Muscle layer of colon (tissue), 2 donors: ENCODE data around the gene CSKMT.
"Not testable (repeated sequence)": the region's sequence is repeated elsewhere in the genome, so short reads cannot be mapped to it uniquely, and the experiment has no call there.

ENCODE experiments used
- H3K27ac ChIP-seq: one replicate; pipeline ENCODE4 v1.7.0; 2013; ENCODE audit warnings: low read depth, mild to moderate bottlenecking, low read length, moderate library complexity
- H3K27me3 ChIP-seq, 2 donors: one replicate each; pipeline ENCODE4 v1.7.0; 2013; ENCODE audit warnings: low read length in 2 of 2, mild to moderate bottlenecking in 2 of 2; ENCODE audit not compliant: insufficient read depth in 2 of 2, control insufficient read depth in 1 of 2
- H3K36me3 ChIP-seq: one replicate; pipeline ENCODE4 v1.7.0; 2013; ENCODE audit warnings: mild to moderate bottlenecking, low read length; ENCODE audit not compliant: insufficient read depth
- H3K4me1 ChIP-seq: one replicate; pipeline ENCODE4 v1.7.0; 2013; ENCODE audit warnings: mild to moderate bottlenecking, low read length; ENCODE audit not compliant: insufficient read depth
- H3K4me3 ChIP-seq, 2 donors: one replicate each; pipeline ENCODE4 v1.7.0; 2013; ENCODE audit warnings: low read length in 2 of 2, low read depth in 1 of 2, mild to moderate bottlenecking in 1 of 2, moderate library complexity in 1 of 2
- H3K9ac ChIP-seq: one replicate; pipeline ENCODE4 v1.7.0; 2013; ENCODE audit warnings: low read length
- H3K9me3 ChIP-seq: one replicate; pipeline ENCODE4 v1.7.0; 2013; ENCODE audit warnings: mild to moderate bottlenecking, low read length
- donor health status: abdominal sarcoma.
- donor health status: Adenocarcinoma of cecum.

CSKMT gene, protein sequence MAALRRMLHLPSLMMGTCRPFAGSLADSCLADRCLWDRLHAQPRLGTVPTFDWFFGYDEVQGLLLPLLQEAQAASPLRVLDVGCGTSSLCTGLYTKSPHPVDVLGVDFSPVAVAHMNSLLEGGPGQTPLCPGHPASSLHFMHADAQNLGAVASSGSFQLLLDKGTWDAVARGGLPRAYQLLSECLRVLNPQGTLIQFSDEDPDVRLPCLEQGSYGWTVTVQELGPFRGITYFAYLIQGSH

DNA sequence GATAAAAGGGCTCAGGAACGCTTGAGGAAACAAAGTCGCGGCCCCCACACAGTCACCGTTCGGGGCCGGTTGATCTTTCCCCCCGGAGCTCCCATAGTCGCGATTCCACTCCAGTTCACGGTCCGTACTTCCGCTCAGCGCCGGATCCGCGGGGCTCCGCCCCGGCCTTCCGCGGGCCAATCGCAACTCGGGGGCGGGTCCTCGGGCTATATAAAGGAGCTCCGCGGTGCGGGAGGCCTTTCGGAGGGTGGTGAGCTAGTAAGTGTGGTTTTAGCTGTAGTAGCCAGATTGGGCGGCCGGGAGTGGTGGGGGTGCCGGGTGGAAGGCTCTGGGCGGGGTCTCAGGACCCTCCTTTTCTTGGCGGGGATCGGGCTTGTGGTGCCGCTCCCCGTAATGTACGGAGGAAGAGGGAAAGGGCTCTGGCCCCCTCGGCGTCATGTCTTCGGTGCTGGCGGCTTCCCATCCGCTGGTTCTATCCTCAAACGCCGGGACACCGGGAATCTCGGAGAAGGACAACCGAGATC is at the start of gene CSKMT, which contains the start of gene C11orf98:
Gene CSKMT, plus strand, starts transcription at position 238 of the 524 bp plus-strand sequence. CDS start 568 bp downstream, outside the sequence.
Gene C11orf98, minus strand, starts transcription at position 136 of the 524 bp plus-strand sequence. Its CDS starts 41 bp downstream, at position 95.
- peaks cover 28% of the 10 kb centered on the region for H3K4me1 ChIP-seq
- H3K27ac ChIP-seq: peak within 1 kb of the TSS; percentile 95

DNA sequence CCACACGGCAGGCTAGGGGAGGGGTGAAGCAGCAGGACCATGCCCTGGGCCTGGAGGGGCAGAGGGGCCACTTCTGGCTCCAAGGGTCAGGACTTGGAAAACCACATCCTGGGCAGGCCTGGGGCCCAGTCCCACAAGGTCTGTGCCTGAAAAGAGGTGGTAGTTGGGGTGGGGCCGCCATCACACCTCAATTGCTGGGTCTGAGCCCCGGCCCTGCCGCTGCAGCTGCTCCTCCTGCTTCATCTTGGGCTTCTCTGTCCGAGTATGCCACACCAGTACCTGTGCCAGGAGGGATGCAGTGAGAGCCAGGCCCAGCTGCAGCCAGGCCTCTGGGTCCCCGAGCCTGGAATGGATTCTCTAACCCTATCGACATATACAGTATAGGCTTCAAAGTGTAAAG is 49.6 kb upstream of the CSKMT start:
- Histone ChIP-seq H3K27me3 (no peaks in the 10 kb centered on the region), H3K27ac (no peak overlapping the region), H3K4me1 (peaks cover 25% of the 10 kb centered on the region), H3K9me3 (no peaks in the 10 kb centered on the region), H3K36me3 (peaks cover 16% of the 10 kb centered on the region), H3K9ac (no peak overlapping the region), H3K4me3 (no peak overlapping the region)

More for the DNA sequence above, at the start of gene CSKMT, which contains the start of gene C11orf98:
- Histone ChIP-seq H3K36me3 (peaks cover 17% of the 10 kb centered on the region), H3K9me3 (no peaks in the 10 kb centered on the region), H3K27me3 (no peaks in the 10 kb centered on the region), H3K4me3 (peak within 1 kb of the TSS; percentile 75 to 91), H3K9ac (peak within 1 kb of the TSS; percentile 88)

DNA sequence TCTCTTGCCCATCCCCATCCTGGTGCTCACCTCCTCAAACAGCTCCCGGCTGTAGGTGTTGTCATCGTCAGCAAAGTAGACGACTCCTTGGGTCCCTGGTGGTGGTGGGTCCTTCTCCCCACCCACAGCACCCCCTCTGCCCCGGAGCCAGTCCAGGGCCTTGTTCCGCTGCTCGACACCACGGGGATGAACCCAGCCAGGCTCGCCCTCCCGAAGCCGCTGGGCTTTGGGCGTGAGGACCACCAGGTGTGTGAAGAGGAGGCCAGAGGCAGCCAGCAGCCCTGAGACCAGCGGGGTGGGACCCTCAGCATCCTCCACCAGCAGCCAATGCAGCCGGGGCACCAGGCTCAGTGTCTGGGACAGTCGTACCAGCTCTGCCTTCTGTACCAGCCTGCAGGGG is 48.2 kb upstream of the CSKMT start:
- not testable (repeated sequence) for H3K9ac ChIP-seq, H3K9me3 ChIP-seq, H3K27ac ChIP-seq, H3K27me3 ChIP-seq, H3K4me3 ChIP-seq
- peaks cover 20% of the 10 kb centered on the region for H3K4me1 ChIP-seq
- peaks cover 16% of the 10 kb centered on the region for H3K36me3 ChIP-seq

DNA sequence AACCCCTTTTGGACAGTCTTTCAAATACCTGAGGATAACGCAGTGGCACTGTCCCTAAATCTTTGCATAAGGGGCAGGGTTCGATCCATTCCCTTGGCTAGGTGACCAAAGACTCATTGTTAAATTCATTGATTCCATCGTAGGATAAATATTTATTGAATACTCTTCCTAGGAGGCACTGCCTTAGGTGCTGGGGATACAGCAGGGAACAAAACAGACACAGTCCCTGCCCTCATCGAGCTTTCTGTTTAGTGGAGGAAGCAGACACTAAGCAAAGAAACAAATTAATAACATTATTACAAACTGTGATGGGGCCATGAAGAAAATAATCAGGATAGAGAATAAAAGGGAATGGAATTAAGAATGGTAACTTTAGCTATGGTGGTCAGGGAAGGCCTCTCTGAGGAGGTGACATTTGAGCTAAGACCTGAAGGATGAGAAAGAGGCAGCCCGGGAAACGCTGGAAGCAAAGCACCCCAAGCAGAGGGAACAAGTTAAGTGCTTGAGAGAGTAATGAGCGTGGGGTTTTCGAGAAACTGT is 44.0 kb upstream of the CSKMT start:
- Histone ChIP-seq H3K36me3 (peaks cover 21% of the 10 kb centered on the region), H3K9me3 (no peaks in the 10 kb centered on the region), H3K9ac (peak overlapping the region; percentile 17), H3K27ac (peak overlapping the region; percentile 88), H3K4me1 (peaks cover 16% of the 10 kb centered on the region), H3K4me3 (peak overlapping the region; percentile 73 to 76), H3K27me3 (no peaks in the 10 kb centered on the region)

DNA sequence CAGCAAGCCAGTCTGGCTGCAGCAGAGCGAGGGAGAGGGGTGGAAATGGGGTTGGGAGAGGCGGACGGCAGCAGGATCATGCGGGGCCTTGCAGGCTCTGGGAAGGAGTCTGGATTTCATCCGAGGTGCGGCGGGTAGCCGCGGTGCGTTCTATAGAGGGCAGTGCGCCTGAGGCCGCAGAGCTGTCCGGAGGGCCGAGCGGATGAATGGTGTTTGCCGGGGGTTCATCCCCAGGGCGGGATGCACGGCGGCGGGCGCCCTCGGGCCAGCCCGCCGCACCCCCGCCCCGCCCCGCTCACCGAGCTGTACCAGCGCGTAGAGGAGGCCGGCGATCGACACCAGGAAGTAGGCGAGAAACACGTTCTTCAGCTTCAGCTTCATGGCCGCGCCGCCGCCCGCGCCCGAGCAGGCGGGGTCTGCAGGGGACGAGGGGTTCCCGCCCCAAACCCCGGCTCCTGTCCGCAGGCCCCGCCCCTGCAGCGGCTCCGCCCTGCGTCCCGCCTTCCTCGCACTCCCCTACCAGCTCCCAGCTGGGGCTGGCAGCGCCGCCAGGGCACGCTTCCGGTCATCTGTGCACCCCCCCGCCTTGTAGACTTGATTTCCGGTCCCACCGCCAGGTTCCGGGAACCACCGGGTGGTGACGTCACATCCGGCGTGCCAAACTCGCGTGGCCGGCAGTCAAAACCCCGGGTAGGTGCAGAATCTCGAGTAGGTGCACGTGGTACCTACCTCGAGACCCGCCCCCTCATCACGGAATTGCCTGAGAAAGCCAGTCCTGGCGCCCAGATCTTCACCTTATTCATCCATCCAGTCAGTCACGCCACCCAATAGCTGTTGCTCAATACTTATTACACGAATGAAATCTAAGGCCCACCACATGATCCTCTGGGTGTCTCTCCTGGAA is 43.3 kb upstream of the CSKMT start, which contains the start of gene B3GAT3:
Gene B3GAT3, minus strand, starts transcription at position 420 of the 904 bp plus-strand sequence. Its CDS starts 39 bp downstream, at position 381.
- H3K27me3 ChIP-seq: no peaks in the 10 kb centered on the region
- H3K9ac ChIP-seq: peak within 1 kb of the TSS; percentile 17
- peaks cover 21% of the 10 kb centered on the region for H3K36me3 ChIP-seq
- peak within 1 kb of the TSS; percentile 88 for H3K27ac ChIP-seq
- H3K9me3 ChIP-seq: no peaks in the 10 kb centered on the region
- H3K4me1 ChIP-seq: peaks cover 16% of the 10 kb centered on the region
- H3K4me3 ChIP-seq: peak within 1 kb of the TSS; percentile 73 to 76

DNA sequence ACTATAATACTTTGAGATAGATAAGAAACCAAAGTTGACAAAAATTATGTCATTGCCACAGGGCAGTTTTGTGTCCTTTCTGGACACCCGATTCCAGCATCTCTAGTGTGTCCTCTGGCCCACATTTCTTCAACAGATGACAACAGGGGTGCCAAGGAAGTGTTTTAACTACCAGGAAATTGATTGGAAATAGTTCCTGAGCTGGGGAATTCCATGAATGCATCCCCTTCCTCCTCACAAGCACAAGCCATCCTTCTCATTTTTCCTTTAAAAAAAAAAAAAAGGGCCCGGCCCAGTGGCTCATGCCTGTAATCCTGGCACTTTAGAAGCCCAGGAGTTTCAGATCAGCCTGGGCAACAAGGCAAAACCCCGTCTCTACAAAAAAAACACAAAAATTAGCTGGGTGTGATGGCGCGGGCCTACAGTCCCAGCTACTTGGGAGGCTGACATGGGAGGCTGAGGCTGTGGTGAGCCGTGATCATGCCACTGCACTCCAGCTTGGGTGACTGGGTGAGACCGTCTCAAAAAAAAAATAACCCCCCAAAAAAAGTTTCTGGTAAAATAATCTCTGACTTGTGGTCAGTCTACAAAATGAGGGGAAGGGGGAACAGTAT is 42.5 kb upstream of the CSKMT start:
- H3K9me3 ChIP-seq: no peaks in the 10 kb centered on the region
- peaks cover 27% of the 10 kb centered on the region for H3K36me3 ChIP-seq
- peak overlapping the region; percentile 88 for H3K27ac ChIP-seq
- peak overlapping the region; percentile 13 for H3K9ac ChIP-seq
- peak overlapping the region in 1 of 2 donors; percentile 73 for H3K4me3 ChIP-seq
- H3K4me1 ChIP-seq: peaks cover 16% of the 10 kb centered on the region
- H3K27me3 ChIP-seq: no peaks in the 10 kb centered on the region

DNA sequence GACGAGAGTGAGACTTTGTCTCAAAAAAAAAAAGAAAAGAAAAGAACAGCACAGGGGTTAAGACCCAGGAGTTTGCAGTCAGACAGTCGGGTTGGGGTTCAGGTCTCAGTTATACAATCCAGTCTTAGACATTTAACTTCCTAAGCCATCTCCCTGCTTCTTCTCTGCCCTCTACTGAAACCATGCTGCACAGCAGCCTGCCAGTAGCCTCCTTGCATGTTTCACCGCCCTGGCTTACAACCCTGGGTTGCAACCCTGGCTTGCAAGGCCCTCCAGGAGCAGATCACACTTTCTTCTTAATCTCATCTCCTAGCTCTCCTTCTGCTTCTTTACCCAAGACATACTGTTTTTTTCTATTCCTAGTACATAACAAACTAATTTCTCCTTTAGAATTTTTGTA is 37.4 kb upstream of the CSKMT start:
- H3K36me3 ChIP-seq: peaks cover 72% of the 10 kb centered on the region

DNA sequence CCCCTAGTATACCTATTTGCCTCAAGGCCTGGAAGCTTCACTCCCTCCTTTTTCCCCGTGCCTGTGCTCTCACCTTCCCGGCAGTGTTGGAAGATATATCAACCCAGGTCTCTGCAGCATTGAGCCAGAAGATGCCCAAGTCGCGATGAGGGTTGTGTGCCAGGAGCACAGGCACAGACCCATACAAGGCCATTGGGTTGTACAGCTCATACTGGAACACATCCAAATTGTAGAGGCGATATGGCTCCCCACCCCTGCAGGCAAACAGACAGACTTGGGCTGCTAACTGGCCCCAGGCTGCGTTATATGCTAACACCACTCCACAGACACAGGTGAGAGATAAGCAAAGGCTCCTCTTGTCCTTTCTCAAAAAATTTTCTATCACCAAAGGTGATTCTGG is 32.6 kb upstream of the CSKMT start:
- Histone ChIP-seq H3K4me1 (peaks cover 8% of the 10 kb centered on the region), H3K36me3 (peaks cover 69% of the 10 kb centered on the region), H3K27ac (no peak overlapping the region), H3K9ac (no peak overlapping the region), H3K4me3 (no peak overlapping the region), H3K9me3 (no peaks in the 10 kb centered on the region), H3K27me3 (no peaks in the 10 kb centered on the region)

More for the DNA sequence above, 37.4 kb upstream of the CSKMT start:
- Histone ChIP-seq H3K27me3 (no peaks in the 10 kb centered on the region), H3K4me1 (peaks cover 7% of the 10 kb centered on the region), H3K27ac (no peak overlapping the region), H3K4me3 (no peak overlapping the region), H3K9ac (no peak overlapping the region), H3K9me3 (no peaks in the 10 kb centered on the region)

DNA sequence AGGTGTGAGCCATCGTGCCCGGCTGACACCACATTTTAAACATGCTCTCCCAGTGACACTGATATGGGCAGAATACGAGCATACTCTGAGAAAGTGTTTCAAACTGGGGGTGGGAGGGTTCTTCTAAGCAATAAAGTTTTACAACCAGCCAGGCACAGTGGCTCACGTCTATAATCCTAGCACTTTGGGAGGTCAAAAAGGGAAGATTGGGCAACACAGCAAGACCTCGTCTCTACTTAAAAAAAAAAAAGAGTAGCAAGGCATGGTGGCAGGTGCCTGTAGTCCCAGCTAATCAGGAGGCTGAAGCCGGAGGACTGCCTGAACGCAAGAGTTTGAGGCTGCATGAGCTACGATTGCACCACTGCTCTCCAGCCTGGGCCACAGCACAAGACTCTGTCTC is 20.9 kb upstream of the CSKMT start:
- Histone ChIP-seq H3K4me1 (peaks cover 18% of the 10 kb centered on the region), H3K9ac (no peak overlapping the region), H3K9me3 (no peaks in the 10 kb centered on the region), H3K27me3 (no peaks in the 10 kb centered on the region), H3K36me3 (peaks cover 34% of the 10 kb centered on the region), H3K4me3 (no peak overlapping the region), H3K27ac (no peak overlapping the region)

DNA sequence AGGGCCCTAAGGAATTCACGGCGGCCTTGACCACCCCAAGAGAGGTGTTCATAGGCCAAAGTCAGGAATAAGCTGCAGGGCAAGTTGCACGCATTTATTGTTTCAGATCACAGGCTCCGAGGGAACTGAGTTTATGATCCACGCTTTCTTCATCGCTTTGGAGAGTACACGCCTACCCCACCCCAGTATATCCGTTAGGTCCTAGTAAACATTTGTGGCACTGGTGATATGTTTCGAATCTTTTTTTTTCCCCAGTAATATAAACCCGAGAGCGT is 19.5 kb upstream of the CSKMT start:
- Histone ChIP-seq H3K36me3 (peaks cover 32% of the 10 kb centered on the region), H3K4me1 (peaks cover 18% of the 10 kb centered on the region), H3K27me3 (no peaks in the 10 kb centered on the region), H3K9me3 (no peaks in the 10 kb centered on the region), H3K27ac (peak overlapping the region; percentile 64), H3K4me3 (peak overlapping the region; percentile 71 to 80), H3K9ac (peak overlapping the region; percentile 62)
